ENCODE measurements around the gene NCR3LG1. TPM values are rescaled to one million over a fixed set of nuclear protein-coding genes. Genes with fewer than 3 reads are reported as not detected.

The NCR3LG1 gene
- total and polyA plus RNA-seq, 2 of the 8 experiments (the other 6 are each of a cell fraction or from before 2014, with no cell fraction given): 0.68 to 1.9 TPM

- CTCF ChIA-PET (ENCODE audit: partially characterized antibody): interaction anchor here (1.0 kb wide), 1 partner anchor 9 kb away, joined by 4 read pairs; no protein-coding TSS in a partner anchor
- POLR2A ChIA-PET (ENCODE audit: partially characterized antibody): no interaction called here
Observed at GRCh38 chr11:17376493-17376892, 24.9 kb downstream of the NCR3LG1 start.

More at GRCh38 chr11:17376493-17376892, 24.9 kb downstream of the NCR3LG1 start:
- Histone ChIP-seq H3K4ac (replicated peaks; ENCODE audit: insufficient read length, low read depth, low read length) (no peak overlapping the region), H3K27ac (ENCODE audit: low read depth, low read length) (no peak overlapping the region), H3K23ac (ENCODE audit: insufficient read length) (no peak overlapping the region), H2BK120ac (replicated peaks; ENCODE audit: low read depth, low read length) (no peak overlapping the region), H3K4me2 (ENCODE audit: insufficient read depth in 1 of 2, low read depth in 2 of 2, low read length in 2 of 2) (no peak overlapping the region), H4K91ac (replicated peaks; ENCODE audit: insufficient read length, low read length) (no peak overlapping the region), H3K23me2 (ENCODE audit: low read depth, low read length) (no peaks in the 10 kb centered on the region), H3K36me3 (ENCODE audit: control insufficient read depth in 2 of 4, insufficient read depth in 4 of 4, low read length in 3 of 4) (peaks cover 0 to 12% (median 0%) of the 10 kb centered on the region in 4 experiments; a peak in 2 of 8 replicates), H4K5ac (ENCODE audit: insufficient read length, low read depth, low read length) (no peak overlapping the region), H3K14ac (ENCODE audit: insufficient read length) (no peak overlapping the region), H2BK20ac (ENCODE audit: low read length) (no peak overlapping the region), H2BK15ac (ENCODE audit: low read length) (no peak overlapping the region), H3K18ac (ENCODE audit: extremely low read depth, low read length) (no peak overlapping the region), H3K27me3 (replicated peaks in 1 of 4; ENCODE audit: control insufficient read depth in 3 of 4, extremely low read depth in 1 of 4, insufficient read depth in 3 of 4, low read length in 3 of 4) (no peaks in the 10 kb centered on the region), H2BK12ac (ENCODE audit: low read depth, low read length) (no peak overlapping the region), H3K79me1 (ENCODE audit: low read depth, low read length) (no peaks in the 10 kb centered on the region), H2AFZ (ENCODE audit: low read length) (no peak overlapping the region), H2AK5ac (ENCODE audit: low read depth, low read length) (no peak overlapping the region), H3K4me1 (replicated peaks in 1 of 4; ENCODE audit: control insufficient read depth in 3 of 4, insufficient read depth in 4 of 4, low read length in 3 of 4) (no peaks in the 10 kb centered on the region), H3K56ac (replicated peaks; ENCODE audit: insufficient read length, low read depth, low read length) (no peak overlapping the region), H4K8ac (ENCODE audit: extremely low read depth, insufficient read depth, low read length) (no peak overlapping the region), H3K9ac (replicated peaks in 1 of 4; ENCODE audit: extremely low read depth in 1 of 4, low read depth in 3 of 4, low read length in 3 of 4) (no peak overlapping the region), H3K9me3 (ENCODE audit: insufficient read depth in 2 of 2, low read depth in 1 of 2, low read length in 1 of 2) (peaks cover 35 to 40% of the 10 kb centered on the region in 2 experiments), H3K4me3 (ENCODE audit: extremely low read depth in 1 of 4, insufficient read depth in 2 of 4, low read depth in 3 of 4, low read length in 4 of 4) (no peak overlapping the region), H3K79me2 (ENCODE audit: control insufficient read depth in 1 of 2, insufficient read depth in 2 of 2, low read length in 2 of 2) (no peaks in the 10 kb centered on the region), H4K20me1 (replicated peaks in 1 of 2; ENCODE audit: control insufficient read depth in 1 of 2, insufficient read depth in 2 of 2, low read length in 2 of 2) (no peaks in the 10 kb centered on the region), H2BK5ac (ENCODE audit: low read depth, low read length) (no peak overlapping the region)
- FAIRE-seq: no peak
- TF ChIP-seq CEBPB (IDR thresholded peaks at IDR 0.05; ENCODE audit: low read depth, low read length): no peak
- TF ChIP-seq SIX5 (IDR thresholded peaks at IDR 0.05; ENCODE audit: low read depth, low read length): no peak
- no peak for TF ChIP-seq HDAC6 (IDR thresholded peaks at IDR 0.05; ENCODE audit: low read depth, low read length)
- no peak for TF ChIP-seq KDM4A (IDR thresholded peaks at IDR 0.05; ENCODE audit: low read depth, low read length, severe bottlenecking)
- no peak for TF ChIP-seq NRF1 (IDR thresholded peaks at IDR 0.05; ENCODE audit: low read depth, low read length)
- no peak for TF ChIP-seq SRF (IDR thresholded peaks at IDR 0.05; ENCODE audit: low read depth, low read length)
- no peak for TF ChIP-seq JUN (IDR thresholded peaks at IDR 0.05; ENCODE audit: low read depth, low read length)
- no peak for TF ChIP-seq SUZ12 (IDR thresholded peaks at IDR 0.05; ENCODE audit: low read length)
- no peak for TF ChIP-seq ATF3 (IDR thresholded peaks at IDR 0.05; ENCODE audit: insufficient read depth, low read depth, low read length)
- TF ChIP-seq POU5F1 (IDR thresholded peaks at IDR 0.05; ENCODE audit: low read depth, low read length): no peak
- no peak for TF ChIP-seq BACH1 (IDR thresholded peaks at IDR 0.05; ENCODE audit: low read length)
- TF ChIP-seq POLR2AphosphoS5 (IDR thresholded peaks at IDR 0.05; ENCODE audit: low read depth, low read length): no peak
- no peak for TF ChIP-seq ASH2L (IDR thresholded peaks at IDR 0.05; ENCODE audit: low read length)
- DNase-seq (ENCODE audit: low read depth in 1 of 2, low spot score in 2 of 2): no peak
- 83% methylated on average over 3 of the region's 3 CpGs; no CpG with 5 or more reads in 1 of the 2 experiments for WGBS, 2 experiments (ENCODE audit: extremely low coverage in 1 of 2, insufficient coverage in 1 of 2, insufficient read length in 1 of 2, insufficient replicate concordance in 2 of 2, low coverage in 1 of 2, low lambda C conversion rate in 2 of 2, missing lambda C conversion rate in 1 of 2)

Data from H1 (cell line).